ENCODE measurements around the gene IL12RB2.

Gene IL12RB2

GRCh38 chr1:67429528-67430357, 122.1 kb downstream of the IL12RB2 start:
- no peak for TF ChIP-seq CTCF (IDR thresholded peaks at IDR 0.05; ENCODE audit: control insufficient read depth, extremely low read depth, insufficient read depth)
- DNase-seq (ENCODE audit: low read depth): no peak
- peak overlapping the region; percentile 88 for H3K4me3 ChIP-seq (ENCODE audit: low read depth, low read length)

GRCh38 chr1:67430358-67431155, 122.9 kb downstream of the IL12RB2 start, which contains the start of gene SERBP1:
Gene SERBP1, minus strand, starts transcription at chr1:67430402. Its CDS starts 102 bp downstream, at chr1:67430300.
- peak within 1 kb of the TSS; percentile 88 for H3K4me3 ChIP-seq (ENCODE audit: low read depth, low read length)
- peak; percentile 94 for DNase-seq (ENCODE audit: low read depth)
- TF ChIP-seq CTCF (IDR thresholded peaks at IDR 0.05; ENCODE audit: control insufficient read depth, extremely low read depth, insufficient read depth): no peak

- no peak for DNase-seq (ENCODE audit: low read depth)
- TF ChIP-seq CTCF (IDR thresholded peaks at IDR 0.05; ENCODE audit: control insufficient read depth, extremely low read depth, insufficient read depth): no peak
- peak overlapping the region; percentile 88 for H3K4me3 ChIP-seq (ENCODE audit: low read depth, low read length)
These were observed 123.6 kb downstream of the IL12RB2 start for GRCh38 chr1:67431156-67431765.

GRCh38 chr1:67431869-67432578, 124.4 kb downstream of the IL12RB2 start:
- DNase-seq (ENCODE audit: low read depth): no peak
- no peak overlapping the region; the same call in 1 of the 2 replicates for H3K4me3 ChIP-seq (ENCODE audit: low read depth, low read length)
- no peak for TF ChIP-seq CTCF (IDR thresholded peaks at IDR 0.05; ENCODE audit: control insufficient read depth, extremely low read depth, insufficient read depth)

GRCh38 chr1:67432745-67433144, 125.1 kb downstream of the IL12RB2 start:
- no peak for DNase-seq (ENCODE audit: low read depth)
- H3K4me3 ChIP-seq (ENCODE audit: low read depth, low read length): no peak overlapping the region
- TF ChIP-seq CTCF (IDR thresholded peaks at IDR 0.05; ENCODE audit: control insufficient read depth, extremely low read depth, insufficient read depth): no peak

GRCh38 chr1:67433837-67434236, 126.2 kb downstream of the IL12RB2 start:
- no peak overlapping the region for H3K4me3 ChIP-seq (ENCODE audit: low read depth, low read length)
- DNase-seq (ENCODE audit: low read depth): no peak

More at GRCh38 chr1:67433837-67434236, 126.2 kb downstream of the IL12RB2 start:
- no peak for TF ChIP-seq CTCF (IDR thresholded peaks at IDR 0.05; ENCODE audit: control insufficient read depth, extremely low read depth, insufficient read depth)

Measured in LNCaP clone FGC (cell line).